22Rv1 (cell line): ENCODE data around the gene ZNF366.

Experiments used
- CTCF ChIP-seq: fragments of 450-650 bp; IDR thresholded peaks from 2 replicates; pipeline ENCODE4 v1.5.1; 2017; ENCODE audit warnings: mild to moderate bottlenecking
- ZFX ChIP-seq: fragments of 450-650 bp; IDR thresholded peaks from 2 replicates; pipeline ENCODE4 v1.6.1; 2017; ENCODE audit warnings: antibody characterized with exemption, borderline replicate concordance

- no peak for TF ChIP-seq CTCF
- TF ChIP-seq ZFX = no peak
Observed at GRCh38 chr5:72456391-72457074, 50.7 kb downstream of the ZNF366 start.
